Tibial nerve (tissue), 4 donors: Measurements from ENCODE around the gene AXDND1. TPM values are rescaled to one million over a fixed set of nuclear protein-coding genes. Genes with fewer than 3 reads are reported as not detected.

Experiments
- DNase-seq, 2 donors: peaks; one replicate each; pipeline ENCODE4 v3.0.0-alpha.2; 2019; ENCODE audit warnings: low spot score in 2 of 2
- H3K27ac ChIP-seq, 4 donors: fragments of 200-600 bp; sonication (generic) in 3 of 4; one replicate each; pipeline ENCODE4 v1.5.1; 2017 to 2019; ENCODE audit warnings: mild to moderate bottlenecking in 1 of 4
- H3K27me3 ChIP-seq, 2 donors: fragments of 200-600 bp; sonication (generic) in 1 of 2; one replicate each; pipeline versions ENCODE4 v1.5.1 to v1.6.0; 2017 to 2019
- H3K36me3 ChIP-seq, 3 donors: fragments of 200-600 bp; sonication (generic); one replicate each; pipeline ENCODE4 v1.5.1; 2018 to 2019
- H3K4me1 ChIP-seq, 4 donors: fragments of 200-600 bp; sonication (generic) in 3 of 4; one replicate each; pipeline ENCODE4 v1.5.1; 2017 to 2019
- H3K4me3 ChIP-seq, 4 donors: fragments of 200-600 bp; sonication (generic) in 3 of 4; one replicate each; pipeline ENCODE4 v1.5.1; 2017 to 2019; ENCODE audit warnings: mild to moderate bottlenecking in 1 of 4, moderate library complexity in 1 of 4
- H3K9me3 ChIP-seq, 4 donors: fragments of 200-600 bp; sonication (generic) in 3 of 4; one replicate each; pipeline ENCODE4 v1.5.1; 2017 to 2019
- CTCF ChIP-seq, 5 experiments: fragments of 200-600 bp in 3 of 5; fragments of 450-650 bp in 2 of 5; sonication (generic) in 3 of 5; IDR thresholded peaks; one replicate each; pipeline ENCODE4 v1.5.1; 2016 to 2019; ENCODE audit warnings: antibody characterized with exemption in 5 of 5, mild to moderate bottlenecking in 3 of 5, moderate library complexity in 2 of 5
- EP300 ChIP-seq, 2 donors: sonication (generic); formaldehyde crosslinking; IDR thresholded peaks; one replicate each; pipeline ENCODE4 v1.6.1; 2017; ENCODE audit warnings: antibody characterized with exemption in 2 of 2, mild to moderate bottlenecking in 1 of 2
- POLR2A ChIP-seq, 2 donors: fragments of 450-650 bp; IDR thresholded peaks; one replicate each; pipeline ENCODE4 v1.6.1; 2017; ENCODE audit warnings: antibody characterized with exemption in 2 of 2, mild to moderate bottlenecking in 2 of 2, moderate library complexity in 2 of 2
- WGBS, 2 donors: methylation state at CpG; one replicate each; pipeline ENCODE4 v1.1.5; 2018; 5-methylcytosine and 5-hydroxymethylcytosine counted together
- total RNA-seq, 4 donors: library from RNA; depleted of rRNA; stranded (reverse); fragments of >200 nt; gene quantifications; one replicate each; pipeline ENCODE4 v1.1.0, GENCODE V29; 2016

The AXDND1 gene
- total RNA-seq, 4 donors from 2014 or later = 0.22 to 1.7 (median 0.30) TPM; not detected in 1

DNA sequence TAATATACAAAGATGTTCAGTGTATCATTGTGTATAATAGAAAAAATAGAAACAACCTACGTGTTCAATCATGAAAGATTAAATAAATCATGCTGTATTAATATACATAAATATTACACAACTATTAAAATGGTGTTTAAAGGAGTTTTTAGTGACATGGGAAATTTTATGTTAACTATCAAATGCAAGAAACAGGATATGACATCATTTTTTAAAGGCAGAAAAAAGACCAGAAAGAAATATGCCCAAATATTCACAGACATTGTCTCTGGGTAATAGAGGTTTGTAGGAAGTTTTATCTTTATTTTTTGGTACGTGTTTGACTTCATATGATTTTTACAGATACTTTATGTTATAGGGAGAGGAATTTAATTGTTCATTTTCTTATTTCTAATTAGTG lies 176.0 kb downstream of the AXDND1 start:
- Histone ChIP-seq H3K9me3 (peaks cover 0 to 10% (median 0%) of the 10 kb centered on the region in 4 donors), H3K27me3 (no peaks in the 10 kb centered on the region), H3K27ac (no peak overlapping the region), H3K36me3 (no peaks in the 10 kb centered on the region), H3K4me1 (no peaks in the 10 kb centered on the region), H3K4me3 (no peak overlapping the region)
- no peak for DNase-seq
- no peak for TF ChIP-seq EP300 (IDR thresholded peaks at IDR 0.05)
- no peak for TF ChIP-seq CTCF (IDR thresholded peaks at IDR 0.05)
- no peak for TF ChIP-seq POLR2A (IDR thresholded peaks at IDR 0.05)
- 73 to 76% methylated on average over 2 of the region's 2 CpGs for WGBS, 2 donors

DNA sequence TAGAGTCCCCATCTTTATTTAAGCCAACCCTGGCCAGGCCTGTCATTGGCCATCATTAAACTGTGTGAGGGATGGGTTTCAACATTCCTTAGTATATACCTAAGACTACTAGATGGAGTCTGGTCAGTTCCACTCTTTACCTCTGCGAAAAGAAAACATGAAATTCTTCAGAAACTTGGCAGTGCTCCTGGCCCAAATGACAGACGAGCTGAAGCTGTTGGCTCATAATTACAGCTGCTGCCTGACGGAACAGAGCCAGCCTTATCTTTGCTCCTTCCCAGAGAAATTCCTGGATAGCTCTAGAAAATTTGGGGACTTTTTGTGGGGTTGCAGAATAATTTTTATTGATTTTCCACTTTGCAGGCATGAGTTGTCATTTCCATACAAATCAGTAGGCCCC lies 179.6 kb downstream of the AXDND1 start:
- Histone ChIP-seq H3K36me3 (no peaks in the 10 kb centered on the region), H3K27ac (no peak overlapping the region), H3K9me3 (peaks cover 0 to 3% (median 0%) of the 10 kb centered on the region in 4 donors), H3K27me3 (no peaks in the 10 kb centered on the region), H3K4me1 (no peaks in the 10 kb centered on the region), H3K4me3 (no peak overlapping the region)
- 62% methylated on average over 3 of the region's 3 CpGs for WGBS, 2 donors
- TF ChIP-seq POLR2A (IDR thresholded peaks at IDR 0.05) (no peak), EP300 (IDR thresholded peaks at IDR 0.05) (no peak), CTCF (IDR thresholded peaks at IDR 0.05) (no peak)
- DNase-seq = no peak

- no peaks in the 10 kb centered on the region for H3K36me3 ChIP-seq
- no peaks in the 10 kb centered on the region for H3K4me1 ChIP-seq
- no peaks in the 10 kb centered on the region for H3K9me3 ChIP-seq
- TF ChIP-seq POLR2A (IDR thresholded peaks at IDR 0.05) = no peak
- TF ChIP-seq CTCF (IDR thresholded peaks at IDR 0.05) = no peak
- no peak for TF ChIP-seq EP300 (IDR thresholded peaks at IDR 0.05)
- DNase-seq = no peak
- 53 to 60% methylated on average over 2 of the region's 2 CpGs for WGBS, 2 donors
- H3K27ac ChIP-seq = no peak overlapping the region
- H3K4me3 ChIP-seq = no peak overlapping the region
- H3K27me3 ChIP-seq = no peaks in the 10 kb centered on the region
These were observed 181.3 kb downstream of the AXDND1 start for GRCh38 chr1:179547021-179547535.

DNA sequence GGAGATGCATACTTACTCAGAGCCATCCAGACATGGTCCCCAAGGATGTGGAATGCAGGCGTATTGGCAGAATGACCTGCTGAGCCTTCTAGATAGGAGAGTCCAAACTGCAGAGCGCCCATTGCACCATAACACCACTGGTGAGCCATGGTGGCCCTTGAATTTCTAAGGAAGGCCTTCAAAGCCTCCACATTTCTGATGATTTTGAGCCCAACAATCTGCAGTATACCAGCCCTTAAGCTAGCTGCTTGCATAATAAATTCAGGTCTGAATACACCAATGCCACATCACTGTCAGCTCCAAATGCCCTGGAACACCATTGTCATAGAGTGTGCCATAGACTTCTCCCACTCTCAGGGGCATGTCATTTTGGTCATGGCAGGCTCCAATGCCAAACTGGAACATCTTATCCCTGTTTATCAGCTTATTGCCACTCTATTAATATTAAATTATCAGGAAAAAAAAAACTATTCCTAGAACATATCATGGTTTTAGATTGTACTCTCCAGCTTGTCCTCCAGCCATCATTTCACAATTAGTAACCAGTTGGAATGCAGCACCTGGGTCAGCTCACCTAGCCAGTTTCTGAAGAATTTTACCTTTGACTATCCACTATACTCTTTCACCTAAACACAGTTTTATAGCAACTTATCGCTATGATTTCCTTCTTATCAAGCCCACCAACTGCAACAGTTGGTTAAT lies 183.0 kb downstream of the AXDND1 start:
- no peak for TF ChIP-seq CTCF (IDR thresholded peaks at IDR 0.05)
- no peak for TF ChIP-seq EP300 (IDR thresholded peaks at IDR 0.05)
- no peak for TF ChIP-seq POLR2A (IDR thresholded peaks at IDR 0.05)
- 59 to 91% methylated on average over 3 of the region's 3 CpGs for WGBS, 2 donors
- H3K4me1 ChIP-seq = no peaks in the 10 kb centered on the region
- no peaks in the 10 kb centered on the region for H3K9me3 ChIP-seq
- no peaks in the 10 kb centered on the region for H3K36me3 ChIP-seq
- DNase-seq = no peak
- no peak overlapping the region for H3K27ac ChIP-seq
- no peak overlapping the region for H3K4me3 ChIP-seq
- H3K27me3 ChIP-seq = no peaks in the 10 kb centered on the region

DNA sequence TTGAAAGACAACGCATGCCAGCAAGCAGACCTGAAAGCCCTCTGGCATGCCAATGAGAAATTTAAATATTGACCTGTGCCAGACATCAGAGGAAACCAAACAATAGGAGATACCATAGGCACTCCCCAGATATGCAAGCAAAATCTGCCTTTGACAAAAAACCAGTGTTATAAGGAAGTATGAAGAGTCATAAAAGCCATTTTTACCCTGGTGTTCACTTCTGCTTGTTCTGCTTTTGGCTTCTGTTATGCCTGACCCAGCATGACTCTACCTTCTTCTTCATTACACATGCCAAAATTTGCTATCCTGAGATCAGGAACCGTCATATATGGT lies 183.6 kb downstream of the AXDND1 start:
- Histone ChIP-seq H3K27ac (no peak overlapping the region), H3K36me3 (no peaks in the 10 kb centered on the region), H3K4me3 (no peak overlapping the region), H3K9me3 (no peaks in the 10 kb centered on the region), H3K27me3 (no peaks in the 10 kb centered on the region), H3K4me1 (no peaks in the 10 kb centered on the region)
- DNase-seq = no peak
- no peak for TF ChIP-seq EP300 (IDR thresholded peaks at IDR 0.05)
- TF ChIP-seq CTCF (IDR thresholded peaks at IDR 0.05) = no peak
- TF ChIP-seq POLR2A (IDR thresholded peaks at IDR 0.05) = no peak
- 82 to 84% methylated on average over 2 of the region's 2 CpGs for WGBS, 2 donors
